GM12878 (cell line): ENCODE results near the gene ATP7B.

Experiments
- BRCA1 ChIP-seq: IDR thresholded peaks from 2 replicates; pipeline ENCODE4 v1.6.1; 2011; ENCODE audit warnings: low read depth, low read length, improper control_type of control experiment
- CHD4 ChIP-seq: fragments of 200-600 bp; sonication (generic); IDR thresholded peaks from 2 replicates; pipeline ENCODE4 v1.6.1; 2016; ENCODE audit warnings: mild to moderate bottlenecking
- EZH2 ChIP-seq: IDR thresholded peaks from 2 replicates; pipeline ENCODE4 v1.6.1; 2012; ENCODE audit warnings: low read depth, mild to moderate bottlenecking, control low read depth, inconsistent platforms, low read length, borderline replicate concordance; ENCODE audit not compliant: control insufficient read depth
- NFYB ChIP-seq: IDR thresholded peaks from 2 replicates; pipeline ENCODE4 v1.6.1; 2011; ENCODE audit warnings: low read depth, mild to moderate bottlenecking, low read length, improper control_type of control experiment, moderate library complexity; ENCODE audit not compliant: insufficient read depth
- PML ChIP-seq: IDR thresholded peaks from 2 replicates; pipeline ENCODE4 v1.6.1; 2012; ENCODE audit warnings: low read length, inconsistent platforms
- POLR2A ChIP-seq: IDR thresholded peaks from 2 replicates; pipeline ENCODE4 v1.6.1; 2011; ENCODE audit warnings: low read depth, mild to moderate bottlenecking, low read length
- POLR2AphosphoS5 ChIP-seq: IDR thresholded peaks from 2 replicates; pipeline ENCODE4 v1.6.1; 2011; ENCODE audit warnings: mild to moderate bottlenecking, low read length, inconsistent platforms
- RFX5 ChIP-seq: IDR thresholded peaks from 2 replicates; pipeline ENCODE4 v1.6.1; 2011; ENCODE audit warnings: low read depth, low read length, improper control_type of control experiment
- SMARCA5 ChIP-seq: fragments of 450-650 bp; IDR thresholded peaks from 2 replicates; pipeline ENCODE4 v1.6.1; 2017; ENCODE audit warnings: mild to moderate bottlenecking
- TCF12 ChIP-seq: IDR thresholded peaks from 2 replicates; pipeline ENCODE4 v1.6.1; 2011; ENCODE audit warnings: low read depth, mild to moderate bottlenecking, low read length
- TF ChIP-seq, protein P1 (sequence below): IDR thresholded peaks from 2 replicates; pipeline ENCODE4 v1.6.1; 2012; ENCODE audit warnings: mild to moderate bottlenecking, low read depth, low read length
- TF ChIP-seq, protein P2 (sequence below), 3 experiments: IDR thresholded peaks in 2 of 3; conservative IDR thresholded peaks in 1 of 3; 2 replicates each; pipeline ENCODE4 v1.5.1; 2011; ENCODE audit warnings: low read depth in 3 of 3, low read length in 3 of 3, mild to moderate bottlenecking in 3 of 3, control low read depth in 2 of 3, moderate library complexity in 2 of 3, inconsistent platforms in 1 of 3, mixed read lengths in 1 of 3; ENCODE audit not compliant: control insufficient read depth in 2 of 3, insufficient read depth in 1 of 3; ENCODE audit errors: extremely low read depth in 1 of 3

DNA sequence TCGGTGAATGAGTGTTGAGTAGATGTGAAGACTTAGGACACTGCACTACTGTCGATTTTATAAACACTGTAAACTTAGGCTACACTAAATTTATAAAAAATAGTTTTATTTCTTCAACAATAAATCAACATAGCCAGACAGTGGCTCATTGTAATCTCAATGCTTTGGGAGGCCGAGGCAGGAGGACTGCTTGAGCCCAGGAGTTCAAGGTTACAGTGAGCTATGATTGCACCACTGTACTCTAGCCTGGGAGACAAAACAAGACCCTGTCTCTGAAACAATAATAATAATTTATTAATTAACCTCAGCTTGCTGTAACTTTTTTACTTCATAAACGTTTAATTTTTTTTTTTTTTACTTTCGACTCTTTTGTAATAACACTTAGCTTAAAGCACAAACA lies 34.4 kb downstream of the ATP7B start:
- no peak for TF ChIP-seq TCF12
- TF ChIP-seq CHD4: no peak
- no peak for TF ChIP-seq POLR2A
- no peak for TF ChIP-seq POLR2AphosphoS5
- TF ChIP-seq RFX5: no peak
- TF ChIP-seq SMARCA5: no peak
- no peak for TF ChIP-seq BRCA1
- TF ChIP-seq EZH2: no peak
- no peak for TF ChIP-seq NFYB
- TF ChIP-seq PML: no peak
- TF ChIP-seq, protein P1, sequence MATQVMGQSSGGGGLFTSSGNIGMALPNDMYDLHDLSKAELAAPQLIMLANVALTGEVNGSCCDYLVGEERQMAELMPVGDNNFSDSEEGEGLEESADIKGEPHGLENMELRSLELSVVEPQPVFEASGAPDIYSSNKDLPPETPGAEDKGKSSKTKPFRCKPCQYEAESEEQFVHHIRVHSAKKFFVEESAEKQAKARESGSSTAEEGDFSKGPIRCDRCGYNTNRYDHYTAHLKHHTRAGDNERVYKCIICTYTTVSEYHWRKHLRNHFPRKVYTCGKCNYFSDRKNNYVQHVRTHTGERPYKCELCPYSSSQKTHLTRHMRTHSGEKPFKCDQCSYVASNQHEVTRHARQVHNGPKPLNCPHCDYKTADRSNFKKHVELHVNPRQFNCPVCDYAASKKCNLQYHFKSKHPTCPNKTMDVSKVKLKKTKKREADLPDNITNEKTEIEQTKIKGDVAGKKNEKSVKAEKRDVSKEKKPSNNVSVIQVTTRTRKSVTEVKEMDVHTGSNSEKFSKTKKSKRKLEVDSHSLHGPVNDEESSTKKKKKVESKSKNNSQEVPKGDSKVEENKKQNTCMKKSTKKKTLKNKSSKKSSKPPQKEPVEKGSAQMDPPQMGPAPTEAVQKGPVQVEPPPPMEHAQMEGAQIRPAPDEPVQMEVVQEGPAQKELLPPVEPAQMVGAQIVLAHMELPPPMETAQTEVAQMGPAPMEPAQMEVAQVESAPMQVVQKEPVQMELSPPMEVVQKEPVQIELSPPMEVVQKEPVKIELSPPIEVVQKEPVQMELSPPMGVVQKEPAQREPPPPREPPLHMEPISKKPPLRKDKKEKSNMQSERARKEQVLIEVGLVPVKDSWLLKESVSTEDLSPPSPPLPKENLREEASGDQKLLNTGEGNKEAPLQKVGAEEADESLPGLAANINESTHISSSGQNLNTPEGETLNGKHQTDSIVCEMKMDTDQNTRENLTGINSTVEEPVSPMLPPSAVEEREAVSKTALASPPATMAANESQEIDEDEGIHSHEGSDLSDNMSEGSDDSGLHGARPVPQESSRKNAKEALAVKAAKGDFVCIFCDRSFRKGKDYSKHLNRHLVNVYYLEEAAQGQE: no peak
- TF ChIP-seq, protein P2, sequence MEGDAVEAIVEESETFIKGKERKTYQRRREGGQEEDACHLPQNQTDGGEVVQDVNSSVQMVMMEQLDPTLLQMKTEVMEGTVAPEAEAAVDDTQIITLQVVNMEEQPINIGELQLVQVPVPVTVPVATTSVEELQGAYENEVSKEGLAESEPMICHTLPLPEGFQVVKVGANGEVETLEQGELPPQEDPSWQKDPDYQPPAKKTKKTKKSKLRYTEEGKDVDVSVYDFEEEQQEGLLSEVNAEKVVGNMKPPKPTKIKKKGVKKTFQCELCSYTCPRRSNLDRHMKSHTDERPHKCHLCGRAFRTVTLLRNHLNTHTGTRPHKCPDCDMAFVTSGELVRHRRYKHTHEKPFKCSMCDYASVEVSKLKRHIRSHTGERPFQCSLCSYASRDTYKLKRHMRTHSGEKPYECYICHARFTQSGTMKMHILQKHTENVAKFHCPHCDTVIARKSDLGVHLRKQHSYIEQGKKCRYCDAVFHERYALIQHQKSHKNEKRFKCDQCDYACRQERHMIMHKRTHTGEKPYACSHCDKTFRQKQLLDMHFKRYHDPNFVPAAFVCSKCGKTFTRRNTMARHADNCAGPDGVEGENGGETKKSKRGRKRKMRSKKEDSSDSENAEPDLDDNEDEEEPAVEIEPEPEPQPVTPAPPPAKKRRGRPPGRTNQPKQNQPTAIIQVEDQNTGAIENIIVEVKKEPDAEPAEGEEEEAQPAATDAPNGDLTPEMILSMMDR (IDR thresholded peaks at IDR 0.05 in 2 of 3, conservative IDR thresholded peaks at IDR 0.05 in 1 of 3; ENCODE audit: control insufficient read depth in 2 of 3, extremely low read depth in 1 of 3, insufficient read depth in 1 of 3, low read depth in 3 of 3, low read length in 3 of 3): no peak
